ENCODE data around the gene FAT4. TPM values are rescaled to one million over a fixed set of nuclear protein-coding genes. Genes with fewer than 3 reads are reported as not detected.

The FAT4 gene, protein sequence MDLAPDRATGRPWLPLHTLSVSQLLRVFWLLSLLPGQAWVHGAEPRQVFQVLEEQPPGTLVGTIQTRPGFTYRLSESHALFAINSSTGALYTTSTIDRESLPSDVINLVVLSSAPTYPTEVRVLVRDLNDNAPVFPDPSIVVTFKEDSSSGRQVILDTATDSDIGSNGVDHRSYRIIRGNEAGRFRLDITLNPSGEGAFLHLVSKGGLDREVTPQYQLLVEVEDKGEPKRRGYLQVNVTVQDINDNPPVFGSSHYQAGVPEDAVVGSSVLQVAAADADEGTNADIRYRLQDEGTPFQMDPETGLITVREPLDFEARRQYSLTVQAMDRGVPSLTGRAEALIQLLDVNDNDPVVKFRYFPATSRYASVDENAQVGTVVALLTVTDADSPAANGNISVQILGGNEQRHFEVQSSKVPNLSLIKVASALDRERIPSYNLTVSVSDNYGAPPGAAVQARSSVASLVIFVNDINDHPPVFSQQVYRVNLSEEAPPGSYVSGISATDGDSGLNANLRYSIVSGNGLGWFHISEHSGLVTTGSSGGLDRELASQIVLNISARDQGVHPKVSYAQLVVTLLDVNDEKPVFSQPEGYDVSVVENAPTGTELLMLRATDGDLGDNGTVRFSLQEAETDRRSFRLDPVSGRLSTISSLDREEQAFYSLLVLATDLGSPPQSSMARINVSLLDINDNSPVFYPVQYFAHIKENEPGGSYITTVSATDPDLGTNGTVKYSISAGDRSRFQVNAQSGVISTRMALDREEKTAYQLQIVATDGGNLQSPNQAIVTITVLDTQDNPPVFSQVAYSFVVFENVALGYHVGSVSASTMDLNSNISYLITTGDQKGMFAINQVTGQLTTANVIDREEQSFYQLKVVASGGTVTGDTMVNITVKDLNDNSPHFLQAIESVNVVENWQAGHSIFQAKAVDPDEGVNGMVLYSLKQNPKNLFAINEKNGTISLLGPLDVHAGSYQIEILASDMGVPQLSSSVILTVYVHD (N-terminal part only)
- 80.1 and 117 TPM in 2 replicates for total RNA-seq

DNA sequence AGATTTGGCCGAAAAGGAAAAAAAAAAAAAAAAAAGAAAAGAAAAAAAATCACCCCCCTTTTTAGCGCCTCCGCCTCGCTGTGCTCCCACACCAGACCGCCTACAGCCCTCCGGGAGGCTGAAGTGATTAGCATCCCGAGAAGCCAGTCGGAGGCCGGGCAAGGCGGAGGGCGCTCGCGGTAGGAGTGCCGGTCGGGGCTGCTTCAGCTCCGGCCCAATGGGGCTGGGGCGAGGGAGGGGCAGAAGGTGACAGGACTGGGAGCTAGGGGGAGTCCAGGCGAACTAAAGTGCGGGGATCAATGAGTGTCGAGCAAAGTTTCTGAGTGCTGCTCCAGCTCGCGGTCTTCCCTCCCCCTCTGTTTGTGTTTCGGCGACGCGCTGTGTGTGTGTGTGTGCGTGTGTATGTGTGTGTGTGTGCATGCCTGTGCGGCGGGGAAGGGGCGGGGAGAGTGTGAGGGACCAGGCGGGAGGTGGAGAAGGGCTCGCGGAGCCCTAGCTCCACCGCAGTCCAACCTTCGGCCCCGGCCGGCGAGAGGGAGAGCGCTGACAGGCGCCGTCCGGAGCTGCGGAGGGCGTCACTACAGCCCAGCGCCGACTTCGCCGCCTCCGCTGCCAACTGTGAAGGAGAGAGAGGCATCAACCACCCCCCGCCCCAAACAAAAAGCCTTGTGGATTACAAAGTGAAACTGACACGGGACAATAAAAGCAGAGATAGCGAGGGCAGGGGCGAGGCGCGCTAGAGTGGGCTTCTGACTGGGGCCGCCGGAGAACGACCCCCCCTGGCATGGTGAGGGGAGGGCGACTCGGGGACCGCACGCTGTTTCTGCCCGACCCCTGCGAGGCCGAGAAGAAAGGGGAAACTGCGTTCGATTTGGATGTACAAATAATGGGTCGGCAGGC, at the start of gene FAT4:
Gene FAT4 (plus strand): TSS at position 280 of the 900 bp plus-strand sequence. CDS start 1,457 bp downstream, outside the sequence.

Small RNAs within 50 kb of the gene (small RNA-seq; reads per million reads assigned to genes)
- not detected for gene RF00019

Data from hair follicle dermal papilla cell (primary cell).